Calu3 (cell line): Measurements from ENCODE around the gene FERMT2. TPM values are rescaled to one million over a fixed set of nuclear protein-coding genes. Genes with fewer than 3 reads are reported as not detected.

Source experiments
- BruUV-seq: library from RNA; stranded (reverse); fragments of 400-500 nt; replicated peaks from 2 replicates; lab custom pipeline; 2021; lab: Mats Ljungman, UMichigan
- CTCF ChIA-PET: fragments of 300-600 bp; sonication (Branson Sonifier 250); formaldehyde crosslinking; loops from one replicate; lab custom pipeline; 2022; ENCODE audit warnings: antibody characterized with exemption; lab: Charles Lee
- DNase-seq: peaks from one replicate; pipeline ENCODE4 v3.0.0; 2022
- H3K27ac Mint-ChIP-seq: one replicate; pipeline ENCODE4 v1.8.0; 2022; ENCODE audit warnings: mixed read lengths; ENCODE audit not compliant: unreplicated experiment
- H3K27me3 Mint-ChIP-seq: one replicate; pipeline ENCODE4 v1.8.0; 2022; ENCODE audit warnings: mixed read lengths; ENCODE audit not compliant: unreplicated experiment
- H3K36me3 Mint-ChIP-seq: one replicate; pipeline ENCODE4 v1.8.0; 2022; ENCODE audit warnings: mild to moderate bottlenecking, moderate library complexity, mixed read lengths; ENCODE audit not compliant: insufficient read depth, unreplicated experiment
- H3K4me1 Mint-ChIP-seq: one replicate; pipeline ENCODE4 v1.8.0; 2022; ENCODE audit warnings: mild to moderate bottlenecking, low read depth, mixed read lengths; ENCODE audit not compliant: unreplicated experiment
- H3K4me3 Mint-ChIP-seq: one replicate; pipeline ENCODE4 v1.8.0; 2022; ENCODE audit warnings: mild to moderate bottlenecking, low read depth, moderate library complexity, mixed read lengths; ENCODE audit not compliant: unreplicated experiment
- H3K9me3 Mint-ChIP-seq: one replicate; pipeline ENCODE4 v1.8.0; 2022; ENCODE audit warnings: low read depth, mixed read lengths; ENCODE audit not compliant: unreplicated experiment
- intact Hi-C: fragments of 100-400 bp; cut with micrococcal nuclease; formaldehyde crosslinking; loops from one replicate; pipeline ENCODE4 v1.10.0; 2022; ENCODE audit not compliant: unreplicated experiment
- total RNA-seq: library from RNA; stranded (reverse); gene quantifications from 2 replicates; pipeline ENCODE4 v1.2.3, GENCODE V29; 2022
- TF ChIP-seq, protein P1 (sequence below): fragments of 200-600 bp; IDR thresholded peaks from one replicate; pipeline ENCODE4 v1.8.0; 2022; ENCODE audit warnings: antibody characterized with exemption; ENCODE audit not compliant: unreplicated experiment

Gene FERMT2
- total RNA-seq, 1 experiment from 2014 or later = 21.0 TPM

DNA sequence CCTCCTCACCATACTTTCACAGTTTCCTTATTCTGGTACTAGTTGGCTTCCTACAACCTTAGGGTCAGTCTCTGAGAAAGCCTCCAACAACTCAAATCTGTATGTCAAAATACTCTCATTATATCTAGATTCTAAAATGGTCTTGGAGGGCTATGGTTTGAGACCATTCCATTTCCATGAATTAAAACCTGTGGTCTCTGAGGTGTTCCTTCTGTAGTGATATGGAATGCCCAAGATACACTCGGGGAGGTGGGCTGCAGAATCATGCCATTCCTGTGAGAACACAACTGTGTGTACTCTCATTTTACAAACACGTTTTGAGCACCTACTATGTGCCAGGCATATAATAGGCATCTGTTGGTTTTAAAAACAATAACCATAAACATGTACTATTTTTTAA, 74.0 kb downstream of the FERMT2 start:
- no peak overlapping the region for H3K27ac Mint-ChIP-seq
- H3K9me3 Mint-ChIP-seq = no peaks in the 10 kb centered on the region
- H3K36me3 Mint-ChIP-seq = peaks cover 12% of the 10 kb centered on the region
- no TSS peak for BruUV-seq
- H3K4me1 Mint-ChIP-seq = no peaks in the 10 kb centered on the region
- CTCF ChIA-PET = no interaction called here
- H3K27me3 Mint-ChIP-seq = no peaks in the 10 kb centered on the region
- TF ChIP-seq, protein P1, sequence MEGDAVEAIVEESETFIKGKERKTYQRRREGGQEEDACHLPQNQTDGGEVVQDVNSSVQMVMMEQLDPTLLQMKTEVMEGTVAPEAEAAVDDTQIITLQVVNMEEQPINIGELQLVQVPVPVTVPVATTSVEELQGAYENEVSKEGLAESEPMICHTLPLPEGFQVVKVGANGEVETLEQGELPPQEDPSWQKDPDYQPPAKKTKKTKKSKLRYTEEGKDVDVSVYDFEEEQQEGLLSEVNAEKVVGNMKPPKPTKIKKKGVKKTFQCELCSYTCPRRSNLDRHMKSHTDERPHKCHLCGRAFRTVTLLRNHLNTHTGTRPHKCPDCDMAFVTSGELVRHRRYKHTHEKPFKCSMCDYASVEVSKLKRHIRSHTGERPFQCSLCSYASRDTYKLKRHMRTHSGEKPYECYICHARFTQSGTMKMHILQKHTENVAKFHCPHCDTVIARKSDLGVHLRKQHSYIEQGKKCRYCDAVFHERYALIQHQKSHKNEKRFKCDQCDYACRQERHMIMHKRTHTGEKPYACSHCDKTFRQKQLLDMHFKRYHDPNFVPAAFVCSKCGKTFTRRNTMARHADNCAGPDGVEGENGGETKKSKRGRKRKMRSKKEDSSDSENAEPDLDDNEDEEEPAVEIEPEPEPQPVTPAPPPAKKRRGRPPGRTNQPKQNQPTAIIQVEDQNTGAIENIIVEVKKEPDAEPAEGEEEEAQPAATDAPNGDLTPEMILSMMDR = no peak
- no peak for DNase-seq
- no peak overlapping the region for H3K4me3 Mint-ChIP-seq
- intact Hi-C loops = no loop called here

DNA sequence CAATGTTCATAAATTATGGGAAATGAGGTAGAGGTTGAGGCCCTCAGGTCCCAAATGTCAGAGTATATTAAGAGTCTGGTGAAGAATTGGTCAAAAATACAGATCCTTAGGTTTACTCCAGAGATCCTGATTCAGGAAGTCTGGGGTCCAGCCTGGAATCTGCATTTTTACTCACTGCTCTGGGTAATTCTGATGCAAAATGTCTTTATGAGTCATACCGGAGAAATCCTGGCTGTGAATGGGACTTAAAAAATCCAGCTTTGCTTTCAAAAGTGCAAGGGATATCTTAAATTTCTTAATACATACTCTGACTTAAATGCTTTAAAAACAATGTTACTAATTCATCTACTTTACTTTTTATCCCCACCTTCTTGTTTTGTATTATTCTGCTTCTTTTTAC, 74.5 kb downstream of the FERMT2 start:
- DNase-seq = no peak
- TF ChIP-seq, protein P1 = no peak
- BruUV-seq = no TSS peak
- H3K27me3 Mint-ChIP-seq = no peaks in the 10 kb centered on the region
- intact Hi-C loops = no loop called here
- H3K36me3 Mint-ChIP-seq = peaks cover 17% of the 10 kb centered on the region
- H3K27ac Mint-ChIP-seq = no peak overlapping the region
- CTCF ChIA-PET = interaction anchor here (1.0 kb wide), 1 partner anchor 85 kb away, joined by 3 read pairs; no protein-coding TSS in a partner anchor
- H3K4me3 Mint-ChIP-seq = no peak overlapping the region
- H3K9me3 Mint-ChIP-seq = no peaks in the 10 kb centered on the region
- no peaks in the 10 kb centered on the region for H3K4me1 Mint-ChIP-seq

DNA sequence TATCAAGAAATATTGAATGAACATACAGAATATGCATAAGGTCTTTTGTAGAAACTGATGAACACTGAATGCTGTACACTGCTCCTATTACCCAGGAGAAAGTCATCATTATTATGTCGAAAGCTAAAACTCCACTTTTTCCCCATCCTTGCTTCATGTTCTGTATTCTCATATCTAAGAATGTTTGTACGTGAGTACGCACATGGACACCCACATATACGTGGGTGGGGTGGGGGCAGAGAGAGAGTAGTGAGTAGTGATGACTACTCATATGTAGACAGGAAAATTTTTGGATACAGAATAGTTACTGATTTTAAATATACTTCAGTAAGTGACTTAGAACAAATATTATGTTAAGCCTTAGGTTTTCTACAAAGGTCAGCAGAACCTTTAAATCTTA, 75.1 kb downstream of the FERMT2 start:
- intact Hi-C loops = no loop called here
- H3K9me3 Mint-ChIP-seq = no peaks in the 10 kb centered on the region
- no peak for DNase-seq
- CTCF ChIA-PET = interaction anchor here (1.0 kb wide), 1 partner anchor 85 kb away, joined by 3 read pairs; no protein-coding TSS in a partner anchor
- peaks cover 18% of the 10 kb centered on the region for H3K36me3 Mint-ChIP-seq
- BruUV-seq = no TSS peak
- H3K27me3 Mint-ChIP-seq = no peaks in the 10 kb centered on the region
- H3K27ac Mint-ChIP-seq = no peak overlapping the region
- H3K4me1 Mint-ChIP-seq = no peaks in the 10 kb centered on the region
- TF ChIP-seq, protein P1 = no peak
- H3K4me3 Mint-ChIP-seq = no peak overlapping the region

DNA sequence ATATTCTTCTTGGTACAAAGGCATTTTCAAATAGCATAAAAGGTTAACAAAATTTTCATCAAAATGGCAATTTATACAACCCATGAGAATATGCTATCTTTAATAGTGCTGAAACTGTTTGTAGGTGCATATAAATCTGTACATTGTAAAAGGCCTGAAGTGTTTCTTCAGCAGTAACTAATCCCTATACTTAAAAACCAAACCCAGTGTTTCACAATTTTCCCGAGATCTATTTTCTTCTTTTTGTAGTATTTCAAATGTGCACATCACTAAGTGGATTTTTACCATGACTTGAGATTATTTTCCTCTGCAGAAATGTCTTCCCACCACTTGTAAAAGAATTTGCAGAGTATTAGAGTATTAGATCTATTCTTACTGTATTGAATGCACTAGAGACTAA, 76.5 kb downstream of the FERMT2 start:
- H3K4me3 Mint-ChIP-seq = no peak overlapping the region
- H3K36me3 Mint-ChIP-seq = peaks cover 18% of the 10 kb centered on the region
- DNase-seq = no peak
- no TSS peak for BruUV-seq
- intact Hi-C loops = no loop called here
- TF ChIP-seq, protein P1 = no peak
- no peaks in the 10 kb centered on the region for H3K9me3 Mint-ChIP-seq
- CTCF ChIA-PET = interaction anchor here (0.7 kb wide), 1 partner anchor 1614 kb away, joined by 3 read pairs; no protein-coding TSS in a partner anchor
- H3K27ac Mint-ChIP-seq = no peak overlapping the region
- no peaks in the 10 kb centered on the region for H3K4me1 Mint-ChIP-seq
- no peaks in the 10 kb centered on the region for H3K27me3 Mint-ChIP-seq
